GM21390 (cell line): ENCODE measurements around the gene FGF13.

ENCODE experiments used
- ATAC-seq: cut with Tn5 transposase; IDR thresholded peaks from one replicate; pipeline ENCODE4 v1.9.1; 2021; ENCODE audit not compliant: unreplicated experiment

Gene FGF13

DNA sequence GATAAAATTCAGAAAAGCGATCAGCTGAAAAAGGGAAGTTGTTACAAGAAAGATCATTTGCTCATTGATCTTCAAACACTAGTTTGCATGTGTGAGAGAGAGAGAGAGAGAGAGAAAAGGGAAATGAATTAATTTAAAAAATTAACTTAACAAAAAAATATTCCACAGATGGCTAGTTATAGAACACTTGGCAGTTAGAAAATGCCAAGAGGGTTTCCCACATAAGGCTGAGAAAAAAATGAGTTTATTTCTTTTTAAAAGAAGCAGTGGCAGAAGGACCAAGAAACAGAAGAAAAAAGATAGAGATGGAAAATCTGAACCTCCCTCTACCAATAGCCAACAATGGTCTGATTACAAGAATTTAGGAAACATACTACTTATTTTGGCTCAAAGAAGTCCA, 47.1 kb downstream of the FGF13 start:
- ATAC-seq = no peak

DNA sequence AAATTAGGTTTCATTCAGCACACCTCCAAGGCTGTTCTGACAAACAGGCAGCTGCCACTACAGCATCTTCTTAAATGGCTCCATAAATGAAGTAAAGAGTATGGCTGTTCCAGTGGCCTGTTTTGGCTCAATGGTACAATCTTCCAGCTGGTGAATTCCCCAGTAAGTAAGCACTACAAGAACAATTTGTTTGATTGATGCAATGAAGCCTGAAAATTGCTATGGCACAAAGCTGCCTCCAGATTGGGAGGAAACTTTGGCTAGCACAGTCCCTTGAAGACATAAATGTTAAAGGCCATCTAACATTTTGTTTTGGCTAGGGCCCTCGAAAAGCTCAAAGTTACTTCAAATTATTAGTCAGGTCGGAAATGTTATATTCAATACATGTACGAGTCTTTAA, 47.5 kb downstream of the FGF13 start:
- ATAC-seq = no peak

DNA sequence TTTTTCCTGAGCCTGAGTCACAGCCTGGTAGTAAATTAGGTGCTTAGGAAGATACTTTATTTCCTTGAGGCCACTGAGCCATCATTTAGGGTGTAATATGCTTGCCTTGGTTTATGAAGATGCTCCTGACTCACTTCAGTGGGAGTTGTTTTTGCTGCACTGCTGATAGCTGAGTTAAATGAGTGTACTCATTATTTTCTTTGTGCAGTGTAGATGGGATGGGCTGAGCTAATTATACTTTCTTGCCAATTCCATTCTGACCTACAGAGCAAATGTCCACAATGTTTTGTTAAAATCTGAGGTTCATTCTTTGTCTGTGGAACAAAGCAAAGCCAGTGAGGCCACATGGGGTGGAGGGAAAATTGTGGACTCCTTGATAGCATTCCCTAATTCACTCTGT, 60.0 kb downstream of the FGF13 start:
- no peak for ATAC-seq

DNA sequence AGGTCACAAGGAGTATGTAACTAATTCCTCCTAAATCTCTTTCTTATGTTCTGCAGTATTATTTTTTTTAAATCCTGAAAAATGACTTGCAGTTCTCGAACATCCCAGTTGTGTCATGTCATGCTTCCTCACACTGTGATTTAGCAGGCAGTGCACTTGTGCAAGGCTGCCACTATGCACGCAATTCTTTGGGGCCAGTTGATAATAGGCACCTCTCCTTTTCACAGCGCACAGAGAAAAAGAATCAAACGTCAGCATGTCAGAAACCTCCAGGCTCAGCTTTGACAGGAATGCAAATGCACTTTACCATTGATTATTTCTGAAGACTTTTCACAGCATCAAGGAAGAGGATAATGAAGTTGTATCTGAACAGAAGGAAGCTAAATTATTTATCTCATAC, 62.9 kb downstream of the FGF13 start:
- ATAC-seq = no peak

DNA sequence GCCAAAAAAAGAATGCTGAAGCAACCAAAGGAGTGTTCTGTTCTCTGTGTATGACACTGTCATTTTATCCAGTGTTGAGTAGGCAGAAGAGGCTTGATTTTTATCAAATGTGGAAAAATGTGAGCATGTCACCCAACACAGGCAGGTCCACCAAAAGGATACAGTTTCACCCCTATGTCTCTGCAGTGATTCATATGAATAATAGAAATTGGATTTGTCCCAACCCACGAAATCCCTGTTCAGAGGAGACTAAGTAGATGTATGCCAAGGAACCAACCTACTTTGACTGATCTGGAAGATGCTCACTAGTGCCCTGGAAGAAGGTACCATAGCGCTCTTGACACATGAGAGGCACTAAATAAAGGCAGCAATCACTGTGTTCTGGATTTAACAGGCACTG, 72.5 kb downstream of the FGF13 start:
- no peak for ATAC-seq
